DMS79 treated with DMSO at 0.1 percent for 48 hours (cell line): Measurements from ENCODE around the gene RNF212B.

Experiments used
- DNase-seq: peaks from one replicate; lab custom pipeline; 2025; lab: John Stamatoyannopoulos, UW

Gene RNF212B

DNA sequence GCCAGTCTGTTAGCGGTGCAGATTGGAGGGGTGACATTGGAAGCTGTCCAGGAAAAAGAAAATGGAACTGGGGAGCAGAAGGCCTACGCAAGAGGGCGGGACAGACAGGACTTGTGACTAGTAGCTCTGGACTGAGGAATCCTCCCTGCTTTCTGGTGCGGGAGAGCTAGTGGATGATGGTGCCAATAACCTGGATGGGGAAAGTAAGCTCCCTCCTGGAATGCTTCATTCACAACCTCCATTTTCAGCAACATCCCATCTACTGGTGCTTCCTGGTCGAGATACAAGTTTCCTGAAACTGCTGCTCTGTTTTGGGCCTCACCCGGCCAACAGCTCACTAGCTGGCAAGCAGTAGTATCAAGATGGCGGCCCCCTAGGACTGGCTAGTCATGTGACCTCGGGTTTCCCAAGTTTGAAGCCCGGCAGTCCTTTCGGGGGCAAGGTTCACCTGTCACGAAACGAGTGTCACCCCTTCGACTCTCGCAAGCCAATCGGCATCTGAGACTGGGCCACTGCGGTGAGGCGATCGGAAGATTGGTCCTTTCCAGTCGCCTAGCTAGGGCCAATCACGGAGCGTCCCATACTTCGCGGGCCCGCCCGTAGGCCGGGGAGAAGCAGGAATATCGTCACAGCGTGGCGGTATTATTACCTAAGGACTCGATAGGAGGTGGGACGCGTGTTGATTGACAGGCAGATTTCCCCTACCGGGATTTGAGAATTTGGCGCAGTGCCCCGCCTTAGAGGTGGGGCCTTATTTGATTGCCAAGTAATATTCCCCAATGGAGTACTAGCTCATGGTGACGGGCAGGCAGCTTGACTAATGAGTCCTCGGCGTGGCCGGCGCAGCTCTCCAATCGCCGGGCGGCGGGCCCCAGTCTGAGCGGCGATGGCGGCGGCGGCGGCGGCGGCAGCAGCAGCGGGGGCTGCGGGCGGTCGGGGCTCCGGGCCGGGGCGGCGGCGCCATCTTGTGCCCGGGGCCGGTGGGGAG lies 83.1 kb downstream of the RNF212B start, which contains the start of gene PABPN1:
Gene PABPN1 (plus strand): TSS at position 874 of the 988 bp plus-strand sequence. CDS start 13 bp downstream, at position 887.
- peak; percentile 100 for DNase-seq

DNA sequence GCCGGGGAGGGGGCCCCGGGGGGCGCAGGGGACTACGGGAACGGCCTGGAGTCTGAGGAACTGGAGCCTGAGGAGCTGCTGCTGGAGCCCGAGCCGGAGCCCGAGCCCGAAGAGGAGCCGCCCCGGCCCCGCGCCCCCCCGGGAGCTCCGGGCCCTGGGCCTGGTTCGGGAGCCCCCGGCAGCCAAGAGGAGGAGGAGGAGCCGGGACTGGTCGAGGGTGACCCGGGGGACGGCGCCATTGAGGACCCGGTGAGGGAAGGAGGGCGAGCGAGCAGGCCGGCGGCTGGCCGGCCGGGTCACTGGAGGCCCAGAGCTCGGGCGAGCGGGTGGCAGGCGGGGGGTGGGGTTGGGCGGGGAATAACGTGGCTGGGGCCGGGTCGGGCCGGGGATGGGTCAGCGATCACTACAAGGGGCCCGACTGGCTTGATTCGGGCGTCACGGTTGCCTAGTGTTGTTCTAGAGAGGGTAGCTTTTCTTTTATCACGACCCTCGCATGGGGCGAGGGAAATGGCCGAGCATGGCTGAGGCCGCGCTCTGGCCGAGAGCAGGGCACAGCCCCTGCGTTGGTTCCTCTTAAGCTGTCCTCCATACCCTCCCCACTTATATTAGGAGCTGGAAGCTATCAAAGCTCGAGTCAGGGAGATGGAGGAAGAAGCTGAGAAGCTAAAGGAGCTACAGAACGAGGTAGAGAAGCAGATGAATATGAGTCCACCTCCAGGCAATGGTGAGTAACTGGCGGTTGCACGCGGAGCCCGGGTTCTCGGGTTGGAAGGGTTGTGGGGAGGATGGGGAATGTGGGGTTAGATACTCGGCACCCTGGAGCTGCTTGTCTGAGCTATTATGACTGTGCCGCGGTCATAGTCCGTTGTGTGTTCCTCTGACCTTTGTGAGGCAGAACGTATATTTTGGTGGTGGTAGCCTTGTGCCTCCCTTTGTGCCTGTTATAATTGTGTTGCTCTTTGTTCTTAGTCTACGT lies 84.1 kb downstream of the RNF212B start:
- peak; percentile 45 for DNase-seq
